Measurements from ENCODE around the gene MOV10L1. TPM values are rescaled to one million over a fixed set of nuclear protein-coding genes. Genes with fewer than 3 reads are reported as not detected.

The MOV10L1 gene
- 1 to 10 TPM in 2 of 4 donors, under 1 TPM in 1, not detected in 1; 0.13 to 1.7 (median 1.6) TPM for total RNA-seq

GRCh38 chr22:50089682-50090411 is at the start of gene MOV10L1:
TSS of gene MOV10L1 (plus strand) at chr22:50090006. CDS start at chr22:50090089, 83 bp downstream.
- DNase-seq (ENCODE audit: low spot score in 2 of 2) = no peak
- WGBS, 2 donors = 46 to 59% methylated on average over 31 to 83 of the region's 83 CpGs
- no peak within 1 kb of the TSS for H3K4me3 ChIP-seq (ENCODE audit: low read depth, poor library complexity, severe bottlenecking)
- TF ChIP-seq CTCF (IDR thresholded peaks at IDR 0.05) (no peak), POLR2A (IDR thresholded peaks at IDR 0.05) (no peak)
- intact Hi-C loops (cut with DNase I; ENCODE audit: low total_unique reads) = no loop called here

GRCh38 chr22:50040717-50041116 is 49.1 kb upstream of the MOV10L1 start:
- intact Hi-C loops (cut with DNase I; ENCODE audit: low total_unique reads) = no loop called here
- 79 to 95% methylated on average over 5 to 7 of the region's 7 CpGs for WGBS, 2 donors
- no peak overlapping the region for H3K4me3 ChIP-seq (ENCODE audit: low read depth, poor library complexity, severe bottlenecking)
- TF ChIP-seq POLR2A (IDR thresholded peaks at IDR 0.05) (no peak), CTCF (IDR thresholded peaks at IDR 0.05) (no peak)
- DNase-seq (ENCODE audit: low spot score in 2 of 2) = no peak

DNA sequence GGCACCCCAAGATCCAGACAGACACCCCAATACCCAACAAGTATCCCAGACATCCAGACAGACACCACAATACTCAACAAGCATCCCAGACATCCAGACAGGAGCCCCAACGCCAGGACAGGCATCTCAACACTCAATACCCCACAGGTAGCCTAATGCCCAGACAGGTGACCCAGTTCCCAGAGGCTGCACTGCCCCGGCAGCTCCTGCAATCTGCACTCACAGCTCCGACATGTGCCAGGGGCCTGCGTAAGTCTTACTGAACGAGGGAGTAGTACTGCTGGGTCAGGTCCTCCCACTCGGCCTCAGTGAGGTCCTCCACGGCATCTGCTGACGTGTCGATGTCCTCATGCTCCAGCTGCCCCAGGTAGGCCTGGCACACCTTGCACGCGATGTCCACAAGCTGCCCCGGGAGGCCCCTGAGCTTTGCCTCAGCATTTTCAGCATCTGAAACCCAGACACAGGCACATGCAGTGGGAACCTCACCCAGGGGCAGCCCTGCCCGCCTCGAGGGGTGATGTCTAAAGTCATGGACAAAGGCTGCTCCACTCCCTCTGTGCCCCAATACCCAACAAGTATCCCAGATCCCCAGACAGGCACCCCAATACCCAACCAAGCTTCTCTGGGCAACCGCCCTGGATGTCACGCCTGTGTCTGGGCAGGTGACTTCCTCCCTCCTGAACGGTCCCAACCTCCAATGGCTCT is 48.3 kb upstream of the MOV10L1 start:
- WGBS, 2 donors = 87 to 88% methylated on average over 17 of the region's 17 CpGs
- TF ChIP-seq POLR2A (IDR thresholded peaks at IDR 0.05) = no peak
- TF ChIP-seq CTCF (IDR thresholded peaks at IDR 0.05) = no peak
- DNase-seq (ENCODE audit: low spot score in 2 of 2) = no peak
- no peak overlapping the region for H3K4me3 ChIP-seq (ENCODE audit: low read depth, poor library complexity, severe bottlenecking)
- intact Hi-C loops (cut with DNase I; ENCODE audit: low total_unique reads) = no loop called here

- no peak overlapping the region for H3K4me3 ChIP-seq (ENCODE audit: low read depth, poor library complexity, severe bottlenecking)
- no peak for TF ChIP-seq POLR2A (IDR thresholded peaks at IDR 0.05)
- TF ChIP-seq CTCF (IDR thresholded peaks at IDR 0.05) = no peak
- DNase-seq (ENCODE audit: low spot score in 2 of 2) = no peak
- WGBS, 2 donors = 55 to 56% methylated on average over 29 to 30 of the region's 30 CpGs
- intact Hi-C loops (cut with DNase I; ENCODE audit: low total_unique reads) = no loop called here
Measured at GRCh38 chr22:50044485-50045118, 45.2 kb upstream of the MOV10L1 start.

DNA sequence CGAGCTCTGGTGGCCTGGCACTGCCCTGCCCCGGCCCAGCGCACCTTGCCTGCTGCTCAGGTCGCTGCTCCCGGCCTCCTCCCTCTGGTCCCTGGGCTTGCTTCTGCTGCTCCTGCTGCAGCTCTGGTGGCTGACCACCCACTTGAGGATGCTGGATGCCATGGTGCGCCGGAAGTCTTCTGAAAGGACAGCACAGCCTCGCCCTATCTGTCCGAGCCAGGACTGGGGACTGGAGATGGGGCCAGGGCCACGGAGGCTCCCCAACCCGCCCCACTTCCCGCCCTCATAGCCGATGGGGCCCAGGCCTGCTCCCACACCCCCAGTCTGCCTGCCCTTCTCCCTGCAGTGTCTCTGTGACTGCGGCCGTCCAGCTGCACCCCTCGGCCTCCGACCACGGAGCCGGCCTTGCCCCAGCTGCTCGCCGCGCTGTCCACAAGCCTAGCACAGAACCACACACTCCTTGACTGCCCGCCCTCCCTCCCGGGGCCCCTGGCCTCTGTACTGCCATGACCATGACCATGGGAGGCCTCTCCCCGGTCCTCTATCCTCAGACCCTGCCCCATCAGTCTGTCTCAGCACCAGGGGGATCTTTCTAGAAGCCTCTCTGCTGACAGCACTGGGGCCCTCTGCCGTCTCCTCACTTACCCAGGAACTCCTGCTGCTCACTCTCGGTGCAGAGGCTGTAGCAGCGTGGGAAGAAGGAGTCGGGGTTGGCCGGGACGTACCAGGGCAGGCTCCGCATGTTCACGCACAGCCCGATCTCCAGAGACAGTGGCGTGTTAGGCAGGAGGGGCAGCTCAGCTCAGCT is 44.4 kb upstream of the MOV10L1 start:
- intact Hi-C loops (cut with DNase I; ENCODE audit: low total_unique reads) = no loop called here
- 64 to 75% methylated on average over 31 to 32 of the region's 35 CpGs for WGBS, 2 donors

More for the DNA sequence above, 44.4 kb upstream of the MOV10L1 start:
- no peak for DNase-seq (ENCODE audit: low spot score in 2 of 2)
- no peak overlapping the region for H3K4me3 ChIP-seq (ENCODE audit: low read depth, poor library complexity, severe bottlenecking)
- TF ChIP-seq POLR2A (IDR thresholded peaks at IDR 0.05) (no peak), CTCF (IDR thresholded peaks at IDR 0.05) (no peak)

All from lower leg skin (tissue), 4 donors.